ENCODE measurements around the gene KNCN. TPM values are rescaled to one million over a fixed set of nuclear protein-coding genes. Genes with fewer than 3 reads are reported as not detected.

The KNCN gene
- total RNA-seq, 1 donor from 2014 or later = not detected

GRCh38 chr1:46596846-46597245, 45.4 kb upstream of the KNCN start:
- TF ChIP-seq EZH2 (IDR thresholded peaks at IDR 0.05; ENCODE audit: insufficient read depth, low read length) = no peak
- no peak for TF ChIP-seq CTCF (IDR thresholded peaks at IDR 0.05; ENCODE audit: insufficient read depth, low read depth, low read length)
- no peaks in the 10 kb centered on the region for H3K9me3 Mint-ChIP-seq (ENCODE audit: unreplicated experiment)
- H3K27ac Mint-ChIP-seq (ENCODE audit: unreplicated experiment) = no peak overlapping the region
- Histone ChIP-seq H3K27me3 (ENCODE audit: insufficient read depth, low read length) (no peaks in the 10 kb centered on the region), H3K79me2 (ENCODE audit: insufficient read depth, low read length) (no peaks in the 10 kb centered on the region), H2AFZ (ENCODE audit: low read depth, low read length) (no peak overlapping the region), H3K36me3 (ENCODE audit: insufficient read depth, low read length) (peaks cover 5% of the 10 kb centered on the region), H3K27ac (ENCODE audit: low read depth, low read length) (no peak overlapping the region), H3K4me3 (ENCODE audit: insufficient read depth, low read depth, low read length) (no peak overlapping the region), H3K4me1 (ENCODE audit: insufficient read depth, low read length) (no peaks in the 10 kb centered on the region), H3K4me2 (ENCODE audit: low read length) (no peak overlapping the region), H4K20me1 (ENCODE audit: insufficient read depth, low read length) (peaks cover 20% of the 10 kb centered on the region), H3K9ac (ENCODE audit: low read length) (no peak overlapping the region), H3K9me3 (ENCODE audit: insufficient read depth, low read depth, low read length) (no peaks in the 10 kb centered on the region)
- no peak overlapping the region for H3K4me3 Mint-ChIP-seq (ENCODE audit: unreplicated experiment)
- peaks cover 12% of the 10 kb centered on the region for H3K4me1 Mint-ChIP-seq (ENCODE audit: low read depth, unreplicated experiment)
- FAIRE-seq (no peak), DNase-seq (ENCODE audit: low read depth) (no peak)
- peaks cover 16% of the 10 kb centered on the region for H3K36me3 Mint-ChIP-seq (ENCODE audit: low read depth, unreplicated experiment)
- H3K27me3 Mint-ChIP-seq (ENCODE audit: low read depth, unreplicated experiment) = no peaks in the 10 kb centered on the region

DNA sequence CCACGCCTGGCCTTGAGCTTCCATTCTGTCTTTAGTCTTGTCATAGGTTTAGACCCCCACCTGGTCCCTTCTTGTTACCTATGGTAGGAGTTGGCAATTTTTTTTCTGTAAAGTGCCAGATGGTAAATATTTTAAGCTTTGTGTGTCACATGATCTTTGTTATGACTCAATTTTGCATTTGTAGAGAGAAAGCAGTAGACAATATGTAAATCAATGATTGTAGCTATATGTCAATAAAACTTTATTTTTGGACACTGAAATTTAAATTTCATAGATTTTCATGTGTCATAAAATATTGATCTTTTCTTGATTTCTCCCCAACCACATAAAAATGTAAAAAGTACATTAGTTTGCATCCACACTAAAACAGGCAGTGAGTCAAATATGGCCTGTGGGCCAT, 44.6 kb upstream of the KNCN start:
- no peak overlapping the region for H3K27ac Mint-ChIP-seq (ENCODE audit: unreplicated experiment)

More for the DNA sequence above, 44.6 kb upstream of the KNCN start:
- no peak for TF ChIP-seq CTCF (IDR thresholded peaks at IDR 0.05; ENCODE audit: insufficient read depth, low read depth, low read length)
- TF ChIP-seq EZH2 (IDR thresholded peaks at IDR 0.05; ENCODE audit: insufficient read depth, low read length) = no peak
- Histone ChIP-seq H3K4me3 (ENCODE audit: insufficient read depth, low read depth, low read length) (no peak overlapping the region), H3K27me3 (ENCODE audit: insufficient read depth, low read length) (no peaks in the 10 kb centered on the region), H3K36me3 (ENCODE audit: insufficient read depth, low read length) (peaks cover 5% of the 10 kb centered on the region), H4K20me1 (ENCODE audit: insufficient read depth, low read length) (peaks cover 20% of the 10 kb centered on the region), H3K79me2 (ENCODE audit: insufficient read depth, low read length) (no peaks in the 10 kb centered on the region), H3K27ac (ENCODE audit: low read depth, low read length) (no peak overlapping the region), H3K4me1 (ENCODE audit: insufficient read depth, low read length) (no peaks in the 10 kb centered on the region), H3K9ac (ENCODE audit: low read length) (no peak overlapping the region), H2AFZ (ENCODE audit: low read depth, low read length) (no peak overlapping the region), H3K9me3 (ENCODE audit: insufficient read depth, low read depth, low read length) (no peaks in the 10 kb centered on the region), H3K4me2 (ENCODE audit: low read length) (no peak overlapping the region)
- Mint-ChIP-seq H3K4me3 (ENCODE audit: unreplicated experiment) (no peak overlapping the region), H3K9me3 (ENCODE audit: unreplicated experiment) (peaks cover 3% of the 10 kb centered on the region), H3K4me1 (ENCODE audit: low read depth, unreplicated experiment) (peaks cover 12% of the 10 kb centered on the region), H3K27me3 (ENCODE audit: low read depth, unreplicated experiment) (no peaks in the 10 kb centered on the region), H3K36me3 (ENCODE audit: low read depth, unreplicated experiment) (peaks cover 21% of the 10 kb centered on the region)
- DNase-seq (ENCODE audit: low read depth) (no peak), FAIRE-seq (no peak)

Measured in astrocyte (in vitro differentiated cells and primary cell).